Measurements from ENCODE around the gene LYPLA2.
A peak's percentile ranks its signal among the peaks of the same experiment; 100 is the strongest.
"Not testable (repeated sequence)": the region's sequence is repeated elsewhere in the genome, so short reads cannot be mapped to it uniquely, and the experiment has no call there.

Gene LYPLA2

GRCh38 chr1:23792151-23792945 lies 1.4 kb downstream of the LYPLA2 start:
- DNase-seq (ENCODE audit: low read depth), result no peak
- peak overlapping the region; percentile 99 for H3K4me3 ChIP-seq (ENCODE audit: low read depth, low read length)
- TF ChIP-seq CTCF (IDR thresholded peaks at IDR 0.05; ENCODE audit: insufficient read depth, low read depth, low read length, missing control alignments), result no peak

GRCh38 chr1:23793018-23793781 lies 2.3 kb downstream of the LYPLA2 start:
- DNase-seq (ENCODE audit: low read depth), result no peak
- H3K4me3 ChIP-seq (ENCODE audit: low read depth, low read length), result no peak overlapping the region
- TF ChIP-seq CTCF (IDR thresholded peaks at IDR 0.05; ENCODE audit: insufficient read depth, low read depth, low read length, missing control alignments), result no peak

- no peak overlapping the region for H3K4me3 ChIP-seq (ENCODE audit: low read depth, low read length)
- DNase-seq (ENCODE audit: low read depth), result no peak
- no peak for TF ChIP-seq CTCF (IDR thresholded peaks at IDR 0.05; ENCODE audit: insufficient read depth, low read depth, low read length, missing control alignments)
Measured at GRCh38 chr1:23793861-23794731, 3.2 kb downstream of the LYPLA2 start.

GRCh38 chr1:23794732-23795182 lies 3.8 kb downstream of the LYPLA2 start:
- not testable (repeated sequence) for DNase-seq (ENCODE audit: low read depth); H3K4me3 ChIP-seq (ENCODE audit: low read depth, low read length)

GRCh38 chr1:23795676-23796465 lies 4.9 kb downstream of the LYPLA2 start:
- no peak overlapping the region for H3K4me3 ChIP-seq (ENCODE audit: low read depth, low read length)
- no peak for TF ChIP-seq CTCF (IDR thresholded peaks at IDR 0.05; ENCODE audit: insufficient read depth, low read depth, low read length, missing control alignments)
- DNase-seq (ENCODE audit: low read depth), result no peak

GRCh38 chr1:23796466-23797271 lies 5.7 kb downstream of the LYPLA2 start:
- TF ChIP-seq CTCF (IDR thresholded peaks at IDR 0.05; ENCODE audit: insufficient read depth, low read depth, low read length, missing control alignments), result no peak
- no peak for DNase-seq (ENCODE audit: low read depth)
- no peak overlapping the region for H3K4me3 ChIP-seq (ENCODE audit: low read depth, low read length)

Measured in GM12865 (cell line).